ENCODE measurements around the gene SSH3.

Gene SSH3, protein sequence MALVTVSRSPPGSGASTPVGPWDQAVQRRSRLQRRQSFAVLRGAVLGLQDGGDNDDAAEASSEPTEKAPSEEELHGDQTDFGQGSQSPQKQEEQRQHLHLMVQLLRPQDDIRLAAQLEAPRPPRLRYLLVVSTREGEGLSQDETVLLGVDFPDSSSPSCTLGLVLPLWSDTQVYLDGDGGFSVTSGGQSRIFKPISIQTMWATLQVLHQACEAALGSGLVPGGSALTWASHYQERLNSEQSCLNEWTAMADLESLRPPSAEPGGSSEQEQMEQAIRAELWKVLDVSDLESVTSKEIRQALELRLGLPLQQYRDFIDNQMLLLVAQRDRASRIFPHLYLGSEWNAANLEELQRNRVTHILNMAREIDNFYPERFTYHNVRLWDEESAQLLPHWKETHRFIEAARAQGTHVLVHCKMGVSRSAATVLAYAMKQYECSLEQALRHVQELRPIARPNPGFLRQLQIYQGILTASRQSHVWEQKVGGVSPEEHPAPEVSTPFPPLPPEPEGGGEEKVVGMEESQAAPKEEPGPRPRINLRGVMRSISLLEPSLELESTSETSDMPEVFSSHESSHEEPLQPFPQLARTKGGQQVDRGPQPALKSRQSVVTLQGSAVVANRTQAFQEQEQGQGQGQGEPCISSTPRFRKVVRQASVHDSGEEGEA

DNA sequence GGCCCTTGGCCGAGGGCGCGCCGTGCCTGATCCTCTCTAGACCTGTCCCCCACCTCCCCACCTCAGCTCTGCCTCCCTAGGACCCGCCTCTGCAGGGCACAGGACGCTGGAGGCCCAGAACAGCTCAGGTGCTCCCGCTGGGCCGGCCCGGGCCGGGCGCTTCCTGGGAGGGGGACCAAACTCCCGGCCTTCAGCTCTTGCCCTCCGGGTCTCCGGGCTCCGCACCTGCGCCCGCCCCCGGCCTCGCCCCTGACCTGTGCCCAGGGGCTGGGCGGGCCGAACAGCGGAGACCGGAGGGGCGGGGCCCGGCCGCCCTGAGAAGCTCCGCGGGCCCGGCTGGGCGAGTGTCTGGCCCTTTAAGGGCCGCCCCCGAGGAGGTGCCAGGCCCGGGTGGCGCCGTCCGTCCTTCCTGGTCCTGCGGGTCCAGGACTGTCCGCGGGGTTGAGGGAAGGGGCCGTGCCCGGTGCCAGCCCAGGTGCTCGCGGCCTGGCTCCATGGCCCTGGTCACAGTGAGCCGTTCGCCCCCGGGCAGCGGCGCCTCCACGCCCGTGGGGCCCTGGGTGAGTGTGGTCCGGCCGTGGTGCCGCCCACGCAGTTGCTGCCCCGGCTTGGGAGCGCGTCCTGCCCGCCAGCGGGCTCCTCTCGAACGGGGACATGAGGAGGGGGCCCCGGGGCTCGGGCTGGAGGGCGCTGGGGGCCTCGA lies at the start of gene SSH3:
Gene SSH3, plus strand, starts transcription at position 399 of the 703 bp plus-strand sequence. Its CDS starts 96 bp downstream, at position 495.
- peak; percentile 80 for DNase-seq

GRCh38 chr11:67253872-67254624 lies 49.3 kb upstream of the SSH3 start:
- DNase-seq, result no peak

- DNase-seq, result no peak
Measured at GRCh38 chr11:67254798-67255197, 48.5 kb upstream of the SSH3 start.

- DNase-seq, result no peak
Measured at GRCh38 chr11:67255353-67255752, 48.0 kb upstream of the SSH3 start.

DNA sequence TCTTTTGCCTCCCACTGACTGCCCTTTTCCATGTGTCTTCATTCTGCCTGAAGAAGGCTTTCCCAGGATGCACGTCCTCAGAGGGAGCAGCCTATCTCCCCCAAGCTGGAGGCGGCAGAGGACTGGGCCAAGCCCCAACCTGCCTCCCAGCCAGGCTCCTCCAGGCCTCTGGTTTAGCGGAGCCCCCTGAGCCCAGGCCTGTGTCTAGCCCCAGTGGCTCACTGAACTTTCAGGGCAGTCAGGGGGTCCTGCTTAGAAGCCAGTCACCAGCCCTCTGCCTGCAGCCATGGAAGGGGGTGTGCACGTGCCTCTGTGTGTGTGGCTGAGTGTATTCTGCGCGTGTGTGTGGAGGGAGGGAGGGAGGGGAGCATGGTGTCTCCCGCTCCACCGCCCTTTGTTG lies 47.5 kb upstream of the SSH3 start:
- DNase-seq, result no peak

GRCh38 chr11:67256477-67257135 lies 46.7 kb upstream of the SSH3 start:
- DNase-seq, result no peak

DNA sequence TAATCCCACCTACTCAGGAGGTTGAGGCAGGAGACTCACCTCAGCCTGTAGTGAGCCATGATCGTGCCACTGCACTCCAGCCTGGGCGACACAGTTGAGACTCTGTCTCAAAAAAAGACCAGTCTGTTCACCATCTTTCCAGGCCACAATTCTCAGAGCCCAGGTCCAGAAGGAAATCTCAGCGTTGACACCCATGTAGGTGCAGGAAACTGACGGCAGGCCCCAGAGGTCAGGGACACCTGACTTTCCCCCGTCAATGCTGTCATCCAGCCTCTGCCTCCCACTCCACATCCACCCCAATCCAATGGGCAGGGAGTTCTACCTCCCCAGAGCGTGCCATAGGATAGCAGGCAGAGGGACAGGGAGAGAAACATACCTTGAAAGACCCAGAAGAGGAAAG lies 42.9 kb upstream of the SSH3 start:
- no peak for DNase-seq

- peak; percentile 64 for DNase-seq
Measured at GRCh38 chr11:67260885-67261639, 42.3 kb upstream of the SSH3 start.

GRCh38 chr11:67261640-67261945 lies 41.7 kb upstream of the SSH3 start:
- peak; percentile 36 for DNase-seq

DNA sequence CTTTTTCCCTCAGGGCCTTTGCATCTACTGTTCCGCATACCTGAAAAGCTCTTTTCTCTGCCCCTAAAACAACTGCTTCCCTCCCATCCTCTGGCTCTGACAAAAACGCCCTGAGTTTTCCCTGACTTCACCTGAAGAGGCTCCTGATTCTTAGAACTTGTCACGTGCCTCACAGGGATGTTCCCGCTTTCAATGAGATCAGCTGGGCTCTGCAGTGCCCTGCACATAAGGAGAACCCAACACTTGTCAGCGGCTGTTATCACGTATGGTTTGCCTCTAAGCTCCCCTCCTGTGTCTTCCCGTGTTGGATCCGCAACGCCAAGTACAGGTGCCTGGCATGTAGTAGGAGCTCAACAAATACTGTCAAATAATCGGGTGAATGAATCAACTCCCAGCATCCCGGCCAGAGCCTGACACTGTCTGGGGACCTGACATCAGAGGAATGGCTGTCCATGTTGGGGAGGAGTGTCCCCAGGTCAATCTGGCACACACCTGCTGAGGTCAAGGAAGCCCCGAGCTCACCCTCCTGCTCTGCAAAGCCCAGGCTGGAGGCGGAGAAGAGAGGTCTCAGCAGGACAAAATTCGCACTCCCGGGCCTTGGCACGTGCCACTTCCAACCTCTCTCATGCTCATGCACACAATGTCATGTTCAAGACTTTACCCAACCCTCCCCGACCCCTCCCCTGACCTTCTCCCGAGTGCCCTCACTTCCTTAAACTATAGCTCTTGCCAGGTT lies 41.2 kb upstream of the SSH3 start:
- no peak for DNase-seq

DNA sequence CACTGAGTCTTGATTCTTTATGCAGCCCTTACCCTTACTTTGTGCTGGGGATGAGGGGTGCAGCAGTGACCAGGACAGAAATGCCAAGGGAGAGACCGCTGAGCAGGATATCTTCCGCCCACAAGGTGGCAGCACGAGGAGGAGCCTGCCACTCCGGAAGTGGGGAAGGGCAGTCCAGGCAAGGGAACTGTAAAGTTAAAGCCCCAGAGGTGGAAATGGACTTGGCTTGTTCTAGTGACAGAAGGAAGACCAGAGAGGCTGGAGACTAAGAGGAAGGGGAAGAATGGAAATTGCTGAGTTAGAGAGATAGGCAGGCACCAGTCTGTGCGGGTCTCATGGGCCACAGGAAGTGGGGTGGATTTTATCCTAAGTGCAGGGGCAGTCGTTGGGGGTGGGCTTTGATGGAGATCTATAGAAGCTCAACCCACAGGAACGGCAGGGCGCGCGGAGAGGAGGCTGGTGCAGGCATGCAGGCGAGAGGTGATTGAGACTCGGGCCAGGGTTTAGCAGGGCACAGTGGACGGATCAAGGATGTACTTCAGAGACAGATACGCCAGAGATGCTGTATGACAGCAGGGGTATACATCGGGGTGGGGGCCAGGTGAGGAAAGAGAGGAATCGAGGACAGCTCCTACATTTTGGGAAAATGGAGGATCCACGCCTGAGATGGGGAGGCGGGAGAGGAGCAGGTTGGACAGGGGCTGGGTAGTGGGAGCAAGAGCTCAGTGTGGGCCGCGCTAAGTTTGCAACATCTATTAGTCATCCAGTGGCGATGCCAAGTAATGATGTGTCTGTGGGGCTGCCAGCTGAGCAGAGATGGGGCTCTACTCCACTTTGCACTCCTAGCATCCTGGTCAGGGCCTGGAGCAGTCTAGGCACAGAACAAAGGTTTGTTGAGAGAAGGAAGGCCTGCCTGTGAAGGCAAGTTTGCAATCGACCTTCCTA lies 40.3 kb upstream of the SSH3 start:
- peak; percentile 82 for DNase-seq

DNA sequence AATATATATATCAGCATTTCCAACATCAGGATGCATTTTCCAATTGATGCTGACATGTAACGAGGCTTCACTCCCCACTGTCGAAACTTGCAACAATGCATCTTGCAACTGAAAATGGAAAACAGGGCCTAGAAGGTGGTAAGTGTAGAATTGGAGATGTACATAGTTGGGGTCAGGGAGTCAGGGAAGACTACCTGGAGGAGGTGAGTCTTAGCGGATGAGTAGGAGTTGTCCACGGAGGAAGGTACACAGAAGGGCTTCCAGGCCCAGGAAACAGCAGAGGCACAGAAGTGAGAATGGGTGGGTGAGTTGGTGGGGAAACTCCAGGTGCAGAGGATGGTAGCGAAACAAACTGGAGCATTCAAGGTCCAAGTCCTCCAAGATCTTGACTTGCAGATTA lies 39.1 kb upstream of the SSH3 start:
- DNase-seq, result no peak

DNA sequence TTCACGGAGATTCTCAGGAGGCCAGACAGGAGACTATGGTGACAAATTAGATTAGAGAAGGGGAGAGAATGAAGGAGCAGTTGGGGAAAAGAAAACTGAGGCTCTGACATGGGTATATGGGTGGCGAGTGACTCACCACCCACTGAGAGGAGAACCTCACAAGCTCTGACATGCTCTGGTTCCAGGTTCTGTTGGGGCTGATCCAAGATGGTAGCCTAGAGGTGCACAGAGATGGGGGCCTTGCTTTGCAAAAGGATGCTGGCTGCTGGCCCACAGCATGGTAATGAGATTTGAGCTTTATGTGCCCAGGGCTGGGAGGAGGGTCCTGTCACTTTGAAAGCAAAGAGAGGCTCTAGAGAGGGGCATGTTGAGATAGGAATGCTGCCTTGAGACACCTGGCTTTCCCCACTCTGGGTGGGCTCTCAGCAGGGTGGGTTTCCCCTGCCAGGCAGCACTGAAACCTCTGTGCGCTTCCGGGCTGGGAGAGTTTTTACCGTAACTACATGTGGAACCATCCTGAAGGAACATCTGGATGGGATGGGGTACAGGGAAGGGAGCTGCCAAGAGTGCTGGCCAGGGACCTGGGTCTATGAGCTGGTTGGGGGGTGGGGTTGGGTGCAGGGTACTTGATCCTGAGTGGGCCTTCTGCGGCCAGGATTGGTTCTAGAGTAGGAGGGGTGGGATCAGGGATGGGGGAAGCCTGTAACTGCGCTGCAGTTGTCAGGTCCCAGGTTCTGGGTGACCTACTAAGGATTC lies 38.3 kb upstream of the SSH3 start:
- DNase-seq, result no peak

DNA sequence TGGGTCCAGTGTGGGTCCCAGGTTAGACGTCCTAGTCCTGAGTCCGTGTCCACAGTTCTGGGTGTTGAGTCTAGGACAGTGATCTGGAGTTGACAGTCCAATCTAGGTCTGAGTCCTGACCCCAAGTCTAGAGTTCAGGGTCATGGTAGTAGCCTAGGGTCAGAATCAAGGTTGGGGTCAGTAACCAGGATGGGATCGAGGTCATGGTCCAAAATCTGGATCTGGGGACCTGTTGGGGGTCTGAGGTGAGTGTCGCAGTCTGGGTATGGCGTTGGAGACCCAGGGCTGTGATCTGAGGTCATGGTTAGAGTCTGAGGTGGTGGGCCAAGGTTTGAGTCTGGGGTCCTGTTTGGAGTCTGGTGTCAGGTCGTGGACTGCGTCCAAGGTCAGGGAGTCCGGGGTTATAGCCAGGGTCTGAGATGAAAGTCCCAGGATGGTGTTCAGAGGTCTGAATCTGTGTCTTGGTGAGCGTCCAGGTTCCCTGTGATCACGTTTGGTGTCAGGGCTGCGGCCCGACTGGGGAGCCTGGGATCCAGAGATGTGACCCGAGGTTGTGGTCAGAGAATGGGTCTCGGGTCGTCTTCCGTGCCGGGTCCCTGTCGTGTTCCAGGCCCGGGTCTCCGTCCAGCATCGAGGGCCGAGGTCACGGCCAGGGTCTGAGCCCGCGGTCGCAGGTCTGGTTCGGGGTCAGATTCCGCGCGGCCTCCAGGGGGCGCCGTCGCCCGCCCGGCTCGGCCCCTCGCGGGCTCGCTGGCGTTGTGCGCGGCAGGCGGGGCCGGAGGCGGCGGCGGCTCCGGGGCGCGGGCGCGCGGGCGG lies 37.5 kb upstream of the SSH3 start:
- DNase-seq, result peak; percentile 84

DNA sequence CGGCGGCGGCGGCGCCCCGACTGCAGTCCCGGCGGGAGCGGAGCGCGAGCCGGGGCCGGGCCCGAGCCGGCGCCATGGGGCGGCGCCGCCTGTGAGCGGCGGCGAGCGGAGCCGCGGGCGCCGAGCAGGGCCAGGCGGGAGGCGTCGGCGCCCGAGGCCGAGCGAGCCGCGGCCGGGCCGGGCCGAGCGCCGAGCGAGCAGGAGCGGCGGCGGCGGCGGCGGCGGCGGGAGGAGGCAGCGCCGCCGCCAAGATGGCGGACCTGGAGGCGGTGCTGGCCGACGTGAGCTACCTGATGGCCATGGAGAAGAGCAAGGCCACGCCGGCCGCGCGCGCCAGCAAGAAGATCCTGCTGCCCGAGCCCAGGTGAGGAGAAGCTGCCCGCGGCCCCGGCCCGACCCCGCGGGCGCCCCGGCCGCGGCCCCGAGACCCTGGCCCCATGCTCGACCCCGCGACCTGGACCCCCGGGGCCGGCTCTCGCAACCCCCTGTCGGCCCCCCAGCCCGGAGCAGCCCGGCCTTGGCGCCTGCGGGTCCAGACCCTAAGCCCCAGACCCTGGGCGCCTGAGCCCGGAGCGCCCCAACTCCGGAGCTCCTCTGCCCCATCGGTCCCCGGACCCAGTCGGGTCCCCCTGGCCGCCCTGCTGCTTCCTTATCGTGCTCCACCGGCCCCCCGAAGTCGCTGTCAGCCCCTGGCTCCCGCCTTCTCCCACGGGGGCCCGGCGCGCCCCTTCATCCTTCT lies 36.7 kb upstream of the SSH3 start, which contains the start of gene GRK2:
Gene GRK2, plus strand, starts transcription at position 25 of the 739 bp plus-strand sequence. Its CDS starts 227 bp downstream, at position 252.
- peak; percentile 30 for DNase-seq

- DNase-seq, result no peak
Measured at GRCh38 chr11:67267188-67268080, 35.9 kb upstream of the SSH3 start.

Data from retina (tissue), 1 donor.